ENCODE measurements around the gene MPO.

DNA sequence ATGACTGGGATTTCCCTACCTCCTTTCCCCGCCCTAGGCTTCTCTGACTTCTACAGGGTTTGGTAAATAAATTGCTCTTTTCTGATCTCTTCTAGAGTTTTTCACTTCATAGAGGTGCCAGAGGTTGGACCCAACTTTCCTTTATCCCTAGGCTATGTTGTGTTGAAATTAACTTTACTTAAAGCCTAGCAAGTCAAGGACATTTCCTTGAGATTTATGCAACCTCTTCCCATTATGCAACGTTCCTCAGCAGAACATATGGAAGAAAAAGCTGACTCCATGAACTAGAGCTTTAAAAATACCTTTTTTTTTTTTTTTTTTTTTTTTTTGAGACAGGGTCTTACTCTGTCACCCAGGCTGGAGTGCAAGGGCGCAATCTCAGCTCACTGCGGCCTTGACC, 15.5 kb downstream of the MPO start:
- TF ChIP-seq, protein P1, sequence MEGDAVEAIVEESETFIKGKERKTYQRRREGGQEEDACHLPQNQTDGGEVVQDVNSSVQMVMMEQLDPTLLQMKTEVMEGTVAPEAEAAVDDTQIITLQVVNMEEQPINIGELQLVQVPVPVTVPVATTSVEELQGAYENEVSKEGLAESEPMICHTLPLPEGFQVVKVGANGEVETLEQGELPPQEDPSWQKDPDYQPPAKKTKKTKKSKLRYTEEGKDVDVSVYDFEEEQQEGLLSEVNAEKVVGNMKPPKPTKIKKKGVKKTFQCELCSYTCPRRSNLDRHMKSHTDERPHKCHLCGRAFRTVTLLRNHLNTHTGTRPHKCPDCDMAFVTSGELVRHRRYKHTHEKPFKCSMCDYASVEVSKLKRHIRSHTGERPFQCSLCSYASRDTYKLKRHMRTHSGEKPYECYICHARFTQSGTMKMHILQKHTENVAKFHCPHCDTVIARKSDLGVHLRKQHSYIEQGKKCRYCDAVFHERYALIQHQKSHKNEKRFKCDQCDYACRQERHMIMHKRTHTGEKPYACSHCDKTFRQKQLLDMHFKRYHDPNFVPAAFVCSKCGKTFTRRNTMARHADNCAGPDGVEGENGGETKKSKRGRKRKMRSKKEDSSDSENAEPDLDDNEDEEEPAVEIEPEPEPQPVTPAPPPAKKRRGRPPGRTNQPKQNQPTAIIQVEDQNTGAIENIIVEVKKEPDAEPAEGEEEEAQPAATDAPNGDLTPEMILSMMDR (IDR thresholded peaks at IDR 0.05): no peak
- no peak for TF ChIP-seq POLR2AphosphoS5 (IDR thresholded peaks at IDR 0.05)
- TF ChIP-seq POLR2A (IDR thresholded peaks at IDR 0.05): no peak

All from stomach (tissue), 4 donors.